Activated CD4-positive, CD25-positive, alpha-beta regulatory T cell treated with anti-CD3 and anti-CD28 coated beads, Interleukin-2, amount 50 U/mL, for 72 hours (primary cell): ENCODE data around the gene CR1L.
"Not testable (repeated sequence)": the region's sequence is repeated elsewhere in the genome, so short reads cannot be mapped to it uniquely, and the experiment has no call there.

Experiments used
- DNase-seq: peaks from one replicate; pipeline ENCODE4 v3.0.0; 2021

CR1L gene

GRCh38 chr1:207747627-207748492, 102.9 kb downstream of the CR1L start:
- no peak for DNase-seq

- no peak for DNase-seq
These were observed 104.0 kb downstream of the CR1L start for GRCh38 chr1:207748737-207749528.

GRCh38 chr1:207750631-207751305, 105.8 kb downstream of the CR1L start:
- no peak for DNase-seq

- not testable (repeated sequence) for DNase-seq
These were observed 106.5 kb downstream of the CR1L start for GRCh38 chr1:207751463-207751789.

GRCh38 chr1:207751790-207752455, 107.0 kb downstream of the CR1L start, which contains the start of gene CD46:
Gene CD46, plus strand, starts transcription at chr1:207752054. Its CDS starts 159 bp downstream, at chr1:207752213.
- DNase-seq: peak; percentile 95

GRCh38 chr1:207752456-207752998, 107.6 kb downstream of the CR1L start:
- DNase-seq: peak; percentile 53

GRCh38 chr1:207753611-207754010, 108.7 kb downstream of the CR1L start:
- no peak for DNase-seq

- no peak for DNase-seq
These were observed 109.1 kb downstream of the CR1L start for GRCh38 chr1:207754011-207754410.

- no peak for DNase-seq
These were observed 110.2 kb downstream of the CR1L start for GRCh38 chr1:207754974-207755700.

- no peak for DNase-seq
These were observed 111.1 kb downstream of the CR1L start for GRCh38 chr1:207755846-207756693.

GRCh38 chr1:207762622-207763021, 117.7 kb downstream of the CR1L start:
- no peak for DNase-seq

GRCh38 chr1:207763091-207763490, 118.2 kb downstream of the CR1L start:
- DNase-seq: no peak

- DNase-seq: no peak
These were observed 119.0 kb downstream of the CR1L start for GRCh38 chr1:207763972-207764371.

GRCh38 chr1:207766569-207766968, 121.6 kb downstream of the CR1L start:
- no peak for DNase-seq

- not testable (repeated sequence) for DNase-seq
These were observed 125.6 kb downstream of the CR1L start for GRCh38 chr1:207770514-207770913.
